OCI-LY7 (cell line): ENCODE results near the gene PSMB10. TPM values are rescaled to one million over a fixed set of nuclear protein-coding genes. Genes with fewer than 3 reads are reported as not detected.

Source experiments
- BruUV-seq: library from RNA; stranded (reverse); fragments of 400-500 nt; replicated peaks from 2 replicates; lab custom pipeline; 2021; lab: Mats Ljungman, UMichigan
- CTCF ChIA-PET: fragments of 300-600 bp; sonication (Branson Sonifier 250); formaldehyde crosslinking; loops from one replicate; lab custom pipeline; 2022; ENCODE audit warnings: antibody characterized with exemption; ENCODE audit not compliant: unreplicated experiment; lab: Charles Lee
- POLR2A ChIA-PET: fragments of 300-600 bp; sonication (Branson Sonifier 250); formaldehyde crosslinking; loops from one replicate; lab custom pipeline; 2022; ENCODE audit warnings: antibody characterized with exemption; lab: Charles Lee
- DNase-seq: peaks from one replicate; pipeline ENCODE4 v3.0.0-alpha.2; 2015; ENCODE audit warnings: low spot score
- H2AFZ ChIP-seq: fragments of 200-600 bp; sonication (generic), shearing (Covaris generic); 2 replicates; pipeline ENCODE4 v1.6.1; 2014; ENCODE audit warnings: mild to moderate bottlenecking, antibody characterized with exemption, low read length, moderate library complexity
- H3K27ac ChIP-seq: fragments of 200-600 bp; sonication (generic); 2 replicates; pipeline ENCODE4 v1.5.1; 2014; ENCODE audit warnings: mixed run types, low read depth, mild to moderate bottlenecking, moderate library complexity, low read length, inconsistent platforms; ENCODE audit not compliant: poor library complexity, severe bottlenecking
- H3K36me3 ChIP-seq: fragments of 200-600 bp; sonication (generic); 2 replicates; pipeline ENCODE4 v1.6.1; 2014; ENCODE audit warnings: mild to moderate bottlenecking, antibody characterized with exemption, low read length, moderate library complexity, mixed read lengths; ENCODE audit not compliant: insufficient read depth
- H3K4me1 ChIP-seq: fragments of 200-600 bp; sonication (generic); 2 replicates; pipeline ENCODE4 v1.5.1; 2014; ENCODE audit warnings: mild to moderate bottlenecking, low read length; ENCODE audit not compliant: insufficient read depth, poor library complexity, severe bottlenecking
- H3K4me2 ChIP-seq: fragments of 200-600 bp; sonication (generic); 2 replicates; pipeline ENCODE4 v1.6.1; 2014; ENCODE audit warnings: mild to moderate bottlenecking, low read length
- H3K4me3 ChIP-seq: fragments of 200-600 bp; sonication (generic); 2 replicates; pipeline ENCODE4 v1.5.1; 2014; ENCODE audit warnings: mild to moderate bottlenecking, low read depth, low read length; ENCODE audit not compliant: poor library complexity, severe bottlenecking
- H3K79me2 ChIP-seq: fragments of 200-600 bp; sonication (generic); 2 replicates; pipeline ENCODE4 v1.6.1; 2016; ENCODE audit warnings: low read depth, mild to moderate bottlenecking, low read length, moderate library complexity, mixed read lengths; ENCODE audit not compliant: insufficient read depth
- H3K9me2 ChIP-seq: fragments of 200-600 bp; sonication (generic); 2 replicates; pipeline ENCODE4 v1.6.1; 2016; ENCODE audit warnings: mild to moderate bottlenecking, low read length, mixed read lengths; ENCODE audit not compliant: insufficient read depth
- H3K9me3 ChIP-seq: fragments of 200-600 bp; sonication (generic); 2 replicates; pipeline ENCODE4 v1.6.1; 2014; ENCODE audit warnings: mild to moderate bottlenecking, mixed run types, low read length, mixed read lengths
- H4K20me1 ChIP-seq: fragments of 200-600 bp; sonication (generic); 2 replicates; pipeline ENCODE4 v1.6.1; 2014; ENCODE audit warnings: mild to moderate bottlenecking, antibody characterized with exemption, low read length, moderate library complexity, mixed read lengths; ENCODE audit not compliant: insufficient read depth
- EZH2phosphoT487 ChIP-seq: fragments of 200-600 bp; sonication (generic); IDR thresholded peaks from 2 replicates; pipeline ENCODE4 v1.6.1; 2018; ENCODE audit warnings: low read depth, borderline replicate concordance, mild to moderate bottlenecking, mixed run types, antibody characterized with exemption, low read length, moderate library complexity, mixed read lengths
- intact Hi-C: fragments of 100-400 bp; cut with micrococcal nuclease; formaldehyde crosslinking; loops from one replicate; pipeline ENCODE4 v1.10.0; 2022; ENCODE audit not compliant: unreplicated experiment
- total RNA-seq, 2 experiments: library from RNA; depleted of rRNA in 1 of 2; stranded (reverse); fragments of >200 nt in 1 of 2; shearing (Covaris generic) in 1 of 2; gene quantifications; 2 replicates each; pipeline ENCODE4 v1.2.3, GENCODE V29; 2014 to 2022
- TF ChIP-seq, protein P1 (sequence below): fragments of 200-600 bp; sonication (generic); conservative IDR thresholded peaks from 2 replicates; pipeline ENCODE4 v1.5.1; 2014; ENCODE audit warnings: mild to moderate bottlenecking, antibody characterized with exemption, low read length, moderate library complexity, mixed read lengths

The PSMB10 gene
- total RNA-seq, 2 experiments from 2014 or later = 89.9 to 179 TPM

DNA sequence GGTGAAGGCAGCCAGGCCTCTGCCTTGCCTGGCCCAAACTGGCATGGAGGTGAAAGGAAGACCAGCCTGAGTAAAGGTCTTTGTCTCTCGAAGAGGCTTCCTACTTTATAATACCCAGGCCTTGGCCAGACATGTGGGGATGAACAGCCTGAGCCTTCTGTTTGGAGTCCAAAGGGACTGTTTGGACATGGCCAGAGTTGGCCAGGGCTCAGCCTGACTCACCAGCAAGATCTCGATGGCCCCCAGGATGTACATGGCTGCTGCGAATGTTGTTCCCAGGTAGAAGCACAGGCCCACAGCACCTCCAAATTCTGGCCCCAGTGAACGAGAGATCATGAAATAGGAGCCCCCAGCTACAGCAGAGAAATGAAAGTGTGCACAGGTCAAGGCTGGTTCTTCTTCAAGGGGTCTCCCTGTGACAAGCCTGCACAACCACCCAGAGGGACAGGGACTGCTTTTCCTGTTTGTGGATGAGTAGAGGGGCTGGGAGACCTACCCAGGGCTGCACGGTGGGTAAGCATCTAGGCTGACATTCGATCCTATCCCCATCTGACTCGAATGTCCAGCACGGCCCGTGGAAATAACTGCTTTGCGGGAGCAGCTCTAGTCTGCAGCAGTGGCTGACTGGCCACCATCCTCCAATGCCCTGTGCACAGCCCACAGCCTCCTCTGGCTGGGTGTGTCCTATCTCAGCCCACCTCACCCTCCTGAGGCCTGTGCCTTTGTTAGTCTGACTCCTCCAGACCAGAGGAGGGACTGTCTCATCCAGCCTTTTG is 18.0 kb upstream of the PSMB10 start:
- Histone ChIP-seq H2AFZ (no peak overlapping the region), H3K9me3 (no peaks in the 10 kb centered on the region), H3K36me3 (no peaks in the 10 kb centered on the region), H3K4me3 (no peak overlapping the region), H4K20me1 (no peaks in the 10 kb centered on the region), H3K79me2 (no peaks in the 10 kb centered on the region), H3K4me2 (no peak overlapping the region), H3K27ac (no peak overlapping the region), H3K4me1 (no peaks in the 10 kb centered on the region), H3K9me2 (no peaks in the 10 kb centered on the region)
- POLR2A ChIA-PET = no interaction called here
- CTCF ChIA-PET = no interaction called here
- intact Hi-C loops = no loop called here
- TF ChIP-seq EZH2phosphoT487 = no peak
- TF ChIP-seq, protein P1, sequence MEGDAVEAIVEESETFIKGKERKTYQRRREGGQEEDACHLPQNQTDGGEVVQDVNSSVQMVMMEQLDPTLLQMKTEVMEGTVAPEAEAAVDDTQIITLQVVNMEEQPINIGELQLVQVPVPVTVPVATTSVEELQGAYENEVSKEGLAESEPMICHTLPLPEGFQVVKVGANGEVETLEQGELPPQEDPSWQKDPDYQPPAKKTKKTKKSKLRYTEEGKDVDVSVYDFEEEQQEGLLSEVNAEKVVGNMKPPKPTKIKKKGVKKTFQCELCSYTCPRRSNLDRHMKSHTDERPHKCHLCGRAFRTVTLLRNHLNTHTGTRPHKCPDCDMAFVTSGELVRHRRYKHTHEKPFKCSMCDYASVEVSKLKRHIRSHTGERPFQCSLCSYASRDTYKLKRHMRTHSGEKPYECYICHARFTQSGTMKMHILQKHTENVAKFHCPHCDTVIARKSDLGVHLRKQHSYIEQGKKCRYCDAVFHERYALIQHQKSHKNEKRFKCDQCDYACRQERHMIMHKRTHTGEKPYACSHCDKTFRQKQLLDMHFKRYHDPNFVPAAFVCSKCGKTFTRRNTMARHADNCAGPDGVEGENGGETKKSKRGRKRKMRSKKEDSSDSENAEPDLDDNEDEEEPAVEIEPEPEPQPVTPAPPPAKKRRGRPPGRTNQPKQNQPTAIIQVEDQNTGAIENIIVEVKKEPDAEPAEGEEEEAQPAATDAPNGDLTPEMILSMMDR = no peak
- BruUV-seq = no TSS peak
- DNase-seq = no peak

DNA sequence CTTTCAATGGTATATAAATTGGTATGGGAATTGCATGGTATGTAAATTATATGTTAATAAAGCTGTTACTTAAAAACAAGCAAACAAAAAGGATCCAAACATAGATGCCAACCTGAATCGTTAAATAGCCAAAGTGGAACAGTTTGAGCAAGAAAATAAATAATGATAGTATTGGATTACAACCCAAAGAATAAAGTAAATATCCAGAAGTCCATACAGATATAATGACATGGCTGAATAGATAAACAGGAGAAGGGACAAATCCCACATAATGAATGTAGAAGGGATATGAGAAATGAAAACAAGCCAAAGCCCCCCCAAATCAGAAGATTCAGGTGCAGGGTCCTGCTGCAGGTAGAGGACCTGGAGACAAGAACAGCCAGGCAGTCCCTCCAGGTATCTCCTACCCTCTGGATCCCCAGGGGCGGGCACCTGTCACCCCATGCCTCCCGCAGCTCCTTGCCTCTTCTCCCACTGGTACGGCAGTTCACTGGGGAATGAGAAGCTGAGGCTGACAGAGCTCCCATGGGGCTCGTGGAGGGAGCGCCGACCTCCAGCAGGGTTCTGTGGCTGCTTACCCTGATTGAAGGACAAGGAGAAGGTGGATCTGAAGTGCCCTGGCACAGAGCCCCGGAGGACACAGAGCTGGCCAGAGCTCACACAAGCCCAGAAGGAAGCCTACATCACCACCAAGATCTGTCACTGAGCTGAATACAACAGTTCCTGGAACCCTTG is 17.2 kb upstream of the PSMB10 start:
- no peaks in the 10 kb centered on the region for H4K20me1 ChIP-seq
- TF ChIP-seq, protein P1 = no peak
- no peak for TF ChIP-seq EZH2phosphoT487

DNA sequence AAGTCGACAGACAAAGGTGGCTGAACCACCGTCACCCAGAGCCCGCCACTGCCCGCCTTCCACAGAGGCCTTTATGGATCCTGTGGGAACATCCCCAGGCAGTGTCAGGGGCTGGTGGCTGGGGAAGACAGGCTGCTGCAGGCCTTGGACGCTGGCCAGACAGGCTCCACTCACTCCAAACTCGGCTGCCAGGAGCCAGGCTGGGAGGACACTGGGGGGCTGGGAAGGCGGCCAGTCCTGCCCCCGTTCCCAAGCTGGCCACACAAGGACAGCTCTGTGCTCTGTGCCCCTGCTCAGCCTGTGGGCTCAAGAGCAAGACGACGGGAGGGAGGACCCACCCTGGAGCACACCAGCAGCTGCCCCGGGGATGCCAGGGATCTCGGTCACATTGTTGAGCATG is 14.8 kb upstream of the PSMB10 start:
- Histone ChIP-seq H3K79me2 (no peaks in the 10 kb centered on the region), H2AFZ (no peak overlapping the region), H3K27ac (no peak overlapping the region), H3K9me2 (no peaks in the 10 kb centered on the region), H4K20me1 (no peaks in the 10 kb centered on the region), H3K9me3 (no peaks in the 10 kb centered on the region), H3K4me3 (no peak overlapping the region), H3K4me2 (no peak overlapping the region), H3K36me3 (no peaks in the 10 kb centered on the region), H3K4me1 (no peaks in the 10 kb centered on the region)
- TF ChIP-seq, protein P1 = no peak
- TF ChIP-seq EZH2phosphoT487 = no peak
- intact Hi-C loops = no loop called here
- CTCF ChIA-PET = no interaction called here
- POLR2A ChIA-PET = no interaction called here
- no peak for DNase-seq
- no TSS peak for BruUV-seq

More for the DNA sequence above, 17.2 kb upstream of the PSMB10 start:
- DNase-seq = no peak
- intact Hi-C loops = no loop called here
- no peaks in the 10 kb centered on the region for H3K4me1 ChIP-seq
- no peak overlapping the region for H3K4me2 ChIP-seq
- H3K9me3 ChIP-seq = no peaks in the 10 kb centered on the region
- H3K9me2 ChIP-seq = no peaks in the 10 kb centered on the region
- H3K27ac ChIP-seq = no peak overlapping the region
- no TSS peak for BruUV-seq
- no peak overlapping the region for H2AFZ ChIP-seq
- no peaks in the 10 kb centered on the region for H3K79me2 ChIP-seq
- ChIA-PET CTCF (no interaction called here), POLR2A (no interaction called here)
- H3K36me3 ChIP-seq = no peaks in the 10 kb centered on the region
- no peak overlapping the region for H3K4me3 ChIP-seq
